Measurements from ENCODE around the gene FOXN3.
"Not testable (repeated sequence)": the region's sequence is repeated elsewhere in the genome, so short reads cannot be mapped to it uniquely, and the experiment has no call there.

The FOXN3 gene

DNA sequence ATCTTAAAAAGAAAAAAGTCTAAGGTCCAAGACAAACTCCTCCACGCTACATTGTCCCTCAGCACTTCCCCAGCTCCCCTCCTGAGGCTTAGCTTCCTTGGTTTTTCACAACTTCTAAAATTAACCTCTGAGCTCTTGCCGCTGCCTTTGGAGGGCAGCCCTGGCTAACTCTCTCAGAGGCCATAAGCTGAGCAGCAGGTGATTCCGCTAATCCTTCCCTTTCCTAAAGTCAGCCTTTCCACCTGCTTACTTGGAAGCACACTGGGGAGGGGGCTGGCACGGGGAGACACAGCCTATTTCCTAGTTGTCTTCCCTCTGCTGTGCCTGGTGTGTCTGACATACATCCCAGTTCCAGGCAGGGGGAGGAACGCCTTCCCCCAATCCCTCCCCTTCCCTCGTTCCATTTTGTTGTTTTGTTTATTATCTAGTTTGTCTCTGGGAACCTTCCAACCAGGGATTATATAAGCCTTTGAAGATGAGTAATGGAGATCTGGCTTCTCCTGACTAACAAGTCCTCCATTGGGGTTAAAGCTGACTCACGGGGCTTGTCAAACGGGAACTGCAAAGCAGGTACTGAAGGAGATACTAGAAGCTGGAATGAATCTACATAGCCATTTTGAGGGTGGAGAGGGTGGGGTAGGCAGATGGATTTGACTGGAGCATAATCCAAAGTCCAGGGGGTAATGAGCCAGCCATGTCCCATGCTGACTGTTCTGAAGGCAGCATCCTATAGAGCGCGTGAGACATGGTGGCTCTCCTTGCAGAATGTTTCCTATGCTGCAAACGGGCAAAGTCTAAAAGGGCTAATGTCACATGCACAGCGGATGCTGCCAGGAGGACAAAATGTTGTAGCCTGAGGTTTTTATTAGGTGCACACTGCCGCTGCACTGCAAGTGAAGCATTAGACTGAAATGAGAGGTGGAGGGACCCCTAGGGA, 230.8 kb downstream of the FOXN3 start:
- peak; percentile 55 for DNase-seq

DNA sequence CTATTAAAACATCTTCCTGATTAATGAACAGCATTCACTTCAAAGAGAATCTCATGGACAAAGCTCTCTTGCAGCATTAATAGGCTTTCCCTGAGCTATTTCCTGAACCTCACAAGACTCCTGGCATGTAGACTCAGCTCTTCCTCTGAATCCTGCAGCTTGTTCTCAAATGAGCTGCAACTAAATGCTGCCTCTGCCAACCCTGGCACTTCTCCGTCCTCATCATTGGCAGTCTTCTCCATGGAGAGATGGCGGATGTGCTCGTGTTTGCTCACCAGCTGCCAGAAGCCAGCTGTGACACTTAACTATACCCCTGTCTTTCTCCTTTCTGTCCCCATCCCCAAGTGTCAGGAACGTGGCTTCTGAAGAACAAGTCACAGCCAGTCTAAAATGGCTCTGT, 232.1 kb downstream of the FOXN3 start:
- DNase-seq: no peak

DNA sequence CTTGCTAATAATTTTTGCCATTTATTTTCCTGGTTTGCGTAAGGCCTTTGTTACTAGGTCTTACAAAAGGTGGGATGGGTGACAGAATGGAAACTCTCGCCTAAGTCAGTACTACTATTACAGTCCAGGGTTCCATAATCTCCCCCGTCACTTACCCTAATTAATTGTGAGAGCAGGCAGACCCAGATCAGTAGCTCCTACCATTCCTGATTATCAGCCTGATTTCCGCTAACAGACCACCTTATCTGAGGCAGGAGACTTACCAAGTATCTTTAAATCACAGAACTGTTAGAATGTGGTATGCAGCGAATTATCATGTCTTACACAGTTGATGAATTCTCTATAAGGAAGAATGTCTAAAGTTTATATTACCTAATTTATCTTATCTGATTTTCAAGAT, 234.7 kb downstream of the FOXN3 start:
- DNase-seq: no peak

DNA sequence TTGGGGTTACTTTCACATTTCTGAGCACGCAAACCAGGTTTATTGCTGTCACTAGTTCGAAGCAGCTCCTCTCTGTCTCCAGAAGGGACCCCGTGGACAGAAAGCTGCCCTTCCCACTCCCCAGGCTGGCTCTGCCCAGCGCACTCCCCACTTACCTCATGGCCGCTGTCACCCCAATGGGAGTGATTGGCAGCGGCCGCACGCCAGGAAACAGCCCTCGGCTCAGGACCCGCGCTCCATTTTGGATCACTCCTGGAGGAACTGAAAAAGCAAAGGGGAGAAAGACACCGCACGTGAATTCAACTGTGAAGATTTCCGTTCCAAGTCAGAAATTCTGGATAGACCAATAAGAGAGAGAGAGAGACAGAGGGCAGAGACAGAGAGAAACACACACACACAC, 236.5 kb downstream of the FOXN3 start:
- no peak for DNase-seq

DNA sequence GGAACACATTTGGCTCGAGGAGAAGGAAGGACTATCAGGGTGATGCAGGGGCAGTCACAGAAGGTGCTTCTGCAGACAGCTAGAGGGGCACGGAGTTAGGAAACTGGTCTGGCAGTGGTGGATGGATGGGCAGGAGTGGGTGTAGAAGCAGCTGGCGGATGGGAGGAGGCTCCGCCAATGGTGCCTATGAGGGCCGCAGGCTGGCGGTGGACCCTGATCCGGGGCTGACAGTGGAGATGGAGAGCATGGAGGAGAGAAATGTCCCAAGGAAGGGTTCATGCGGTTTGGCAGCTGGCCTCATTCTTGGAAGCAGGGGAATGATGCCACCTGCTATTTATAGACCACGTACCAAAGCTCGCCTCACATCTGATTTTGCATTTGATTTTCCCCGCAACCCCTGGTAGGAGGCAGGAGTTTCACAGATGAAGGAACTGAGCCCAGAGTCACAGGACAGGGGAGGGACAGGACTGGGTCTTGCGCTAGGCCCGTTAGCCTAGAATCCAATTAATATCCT, 237.1 kb downstream of the FOXN3 start:
- no peak for DNase-seq

DNA sequence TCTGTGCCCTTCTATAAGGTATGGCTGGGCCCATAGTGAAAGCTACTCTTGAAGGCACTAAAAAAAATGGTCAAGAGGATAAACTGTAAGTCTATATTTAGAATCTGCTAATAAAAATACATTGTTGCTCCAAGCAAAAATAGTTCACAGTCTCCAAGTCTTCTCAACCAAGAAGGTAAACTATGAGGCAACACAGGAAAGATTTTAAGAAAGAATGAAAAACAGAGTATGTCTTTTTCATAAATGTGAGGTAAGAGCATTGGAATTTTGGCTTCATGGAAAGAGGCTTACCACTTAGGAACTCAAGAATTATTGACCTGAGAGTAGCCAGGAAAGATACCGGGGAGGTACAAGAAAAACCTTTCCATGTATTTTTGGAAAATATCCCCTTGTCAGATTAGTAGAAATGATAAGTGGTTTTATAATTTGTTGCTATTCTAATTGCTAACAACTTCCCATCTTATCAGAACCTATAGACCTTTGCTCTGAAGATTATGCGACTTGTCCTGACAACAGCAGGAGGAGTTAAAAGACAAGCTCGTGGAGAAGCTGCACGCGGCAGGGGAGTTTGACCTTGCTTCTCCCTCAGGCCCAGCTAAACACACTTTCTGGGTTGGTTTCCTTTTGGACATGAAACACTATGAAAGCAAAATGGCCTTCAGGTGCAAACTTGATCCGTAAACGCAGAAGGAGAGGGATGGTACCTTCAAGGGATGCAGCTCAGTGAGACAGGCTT, 238.1 kb downstream of the FOXN3 start:
- DNase-seq: no peak

DNA sequence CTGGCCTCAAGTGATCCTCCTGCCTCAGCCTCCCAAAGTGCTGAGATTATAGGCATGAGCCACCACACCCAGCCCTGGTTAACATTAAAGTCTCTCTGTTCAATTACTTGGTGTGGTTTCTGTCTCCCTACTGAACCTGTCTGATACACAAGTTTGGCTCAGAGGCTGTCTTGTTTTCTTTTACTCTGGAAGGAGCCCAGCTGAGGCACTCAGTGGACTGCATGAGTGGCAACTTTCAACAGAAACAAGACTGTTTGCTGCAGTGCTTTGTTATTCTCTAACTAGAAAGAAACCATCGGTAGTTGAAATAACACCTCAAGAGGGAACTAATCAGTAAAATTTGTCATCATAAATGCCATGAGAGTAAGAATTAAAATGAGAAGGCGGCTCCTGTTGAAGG, 238.7 kb downstream of the FOXN3 start:
- DNase-seq: no peak

DNA sequence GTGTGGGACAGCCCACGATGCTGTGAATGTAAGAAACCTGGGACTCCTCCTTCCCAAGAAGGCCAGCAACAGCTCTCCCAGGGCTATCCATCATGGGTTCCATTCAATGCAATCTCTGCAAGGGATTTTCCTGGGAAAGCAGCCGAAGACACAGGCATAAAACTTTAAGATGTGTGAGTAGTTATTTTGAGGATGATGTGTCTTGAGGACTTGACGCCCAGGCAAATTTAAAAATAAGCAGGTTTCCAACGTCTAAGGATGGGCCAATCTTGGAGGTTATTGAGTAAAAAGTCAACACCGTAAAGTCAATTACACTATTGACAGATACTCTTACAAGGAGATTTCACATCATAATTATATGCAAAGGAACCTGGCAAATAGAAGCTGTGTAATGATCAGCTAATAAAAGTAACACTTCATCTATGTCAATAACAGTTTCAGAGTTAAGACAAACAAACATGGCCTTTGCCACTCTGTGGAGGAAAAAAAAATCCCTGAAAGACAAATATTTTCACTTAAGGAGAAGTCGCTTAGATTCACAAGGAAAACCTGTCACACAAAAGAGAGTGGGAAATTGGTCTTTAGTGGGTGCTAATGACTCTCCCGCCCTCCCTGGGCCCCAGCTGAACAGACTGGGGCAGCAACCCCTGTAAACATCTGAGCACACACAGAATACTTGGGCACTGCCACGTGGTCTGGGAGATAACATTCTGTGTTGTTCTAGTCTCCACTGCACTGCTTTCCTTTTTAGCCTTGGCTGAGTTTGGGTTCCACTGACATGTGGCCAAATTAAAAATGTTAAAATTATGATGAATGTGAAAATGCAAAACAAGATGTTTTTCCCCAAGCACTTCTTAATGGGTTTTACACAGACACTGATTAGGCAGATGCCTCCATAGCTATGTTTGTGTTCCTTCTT, 240.9 kb downstream of the FOXN3 start:
- DNase-seq: no peak

DNA sequence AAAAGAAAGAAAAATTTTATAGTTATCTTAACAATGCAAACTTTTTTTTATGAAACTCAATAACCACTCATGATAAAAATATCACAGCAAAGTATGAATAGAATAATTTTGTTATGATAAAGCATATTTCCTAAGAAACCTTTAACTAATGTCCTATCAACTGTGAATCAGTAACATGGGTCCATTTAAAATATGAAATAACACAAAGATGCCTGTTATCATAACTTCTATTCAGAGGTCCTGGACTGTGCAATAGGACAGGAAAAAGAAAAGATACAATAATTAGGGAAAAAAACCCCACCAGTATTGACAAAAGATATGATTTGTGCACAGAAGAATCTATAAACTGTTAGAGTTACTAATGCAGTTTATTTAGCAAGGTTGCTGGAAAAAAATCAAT, 245.4 kb downstream of the FOXN3 start:
- no peak for DNase-seq

DNA sequence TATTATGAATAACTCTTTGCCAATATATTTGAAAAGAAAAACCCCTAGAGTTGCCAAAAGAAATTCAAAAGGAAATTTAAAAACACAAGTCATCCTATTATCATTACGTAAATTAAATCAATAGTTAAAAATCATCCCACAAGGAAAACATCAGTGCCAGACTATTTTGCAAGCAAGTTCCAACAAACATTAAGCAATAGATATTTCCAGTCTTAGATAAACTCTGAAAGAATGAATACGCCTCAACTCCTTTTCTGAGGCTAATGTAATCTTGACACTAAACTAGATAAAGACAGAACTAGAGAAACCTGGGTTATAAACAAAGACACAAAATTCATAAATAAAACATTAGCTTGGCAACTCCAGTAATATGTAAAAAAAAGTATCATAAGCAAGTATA, 245.9 kb downstream of the FOXN3 start:
- DNase-seq: no peak

DNA sequence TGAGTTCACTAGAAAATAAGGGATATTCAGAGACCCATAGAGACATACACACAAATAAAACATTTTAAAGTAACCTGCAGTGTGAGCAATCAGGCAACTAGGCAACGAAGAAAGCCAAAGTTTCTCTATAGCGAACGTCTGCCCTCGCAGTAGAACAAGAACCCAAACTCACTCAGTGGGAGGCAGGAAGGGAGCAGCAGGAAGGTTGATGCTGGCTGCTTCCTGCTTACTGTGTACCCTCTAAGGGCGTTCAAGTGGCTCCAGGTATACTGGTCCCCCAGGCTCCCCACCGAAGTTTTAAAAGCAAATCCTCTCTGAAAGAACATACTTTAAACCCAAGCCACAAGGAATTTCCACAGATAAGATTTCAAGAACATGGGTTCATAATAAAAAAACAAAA, 249.3 kb downstream of the FOXN3 start:
- no peak for DNase-seq

DNA sequence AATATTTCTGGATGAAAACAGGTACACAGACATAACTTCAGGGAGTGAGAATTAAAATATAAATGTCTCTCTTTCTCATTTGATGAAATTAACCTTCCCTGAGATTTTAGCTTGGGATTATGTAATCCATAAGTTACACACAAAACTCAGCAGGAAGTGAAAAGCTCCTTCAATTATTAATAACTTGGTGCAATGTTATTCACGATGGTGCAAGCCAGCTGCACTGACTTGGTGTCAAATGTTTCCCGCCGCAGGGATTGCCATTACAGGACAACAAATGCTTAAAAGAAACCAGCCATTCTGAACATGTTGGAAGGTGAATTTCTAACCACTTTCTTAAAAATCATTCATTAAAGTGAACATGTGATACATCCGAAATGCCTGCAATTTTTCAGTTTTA, 250.4 kb downstream of the FOXN3 start:
- no peak for DNase-seq

DNA sequence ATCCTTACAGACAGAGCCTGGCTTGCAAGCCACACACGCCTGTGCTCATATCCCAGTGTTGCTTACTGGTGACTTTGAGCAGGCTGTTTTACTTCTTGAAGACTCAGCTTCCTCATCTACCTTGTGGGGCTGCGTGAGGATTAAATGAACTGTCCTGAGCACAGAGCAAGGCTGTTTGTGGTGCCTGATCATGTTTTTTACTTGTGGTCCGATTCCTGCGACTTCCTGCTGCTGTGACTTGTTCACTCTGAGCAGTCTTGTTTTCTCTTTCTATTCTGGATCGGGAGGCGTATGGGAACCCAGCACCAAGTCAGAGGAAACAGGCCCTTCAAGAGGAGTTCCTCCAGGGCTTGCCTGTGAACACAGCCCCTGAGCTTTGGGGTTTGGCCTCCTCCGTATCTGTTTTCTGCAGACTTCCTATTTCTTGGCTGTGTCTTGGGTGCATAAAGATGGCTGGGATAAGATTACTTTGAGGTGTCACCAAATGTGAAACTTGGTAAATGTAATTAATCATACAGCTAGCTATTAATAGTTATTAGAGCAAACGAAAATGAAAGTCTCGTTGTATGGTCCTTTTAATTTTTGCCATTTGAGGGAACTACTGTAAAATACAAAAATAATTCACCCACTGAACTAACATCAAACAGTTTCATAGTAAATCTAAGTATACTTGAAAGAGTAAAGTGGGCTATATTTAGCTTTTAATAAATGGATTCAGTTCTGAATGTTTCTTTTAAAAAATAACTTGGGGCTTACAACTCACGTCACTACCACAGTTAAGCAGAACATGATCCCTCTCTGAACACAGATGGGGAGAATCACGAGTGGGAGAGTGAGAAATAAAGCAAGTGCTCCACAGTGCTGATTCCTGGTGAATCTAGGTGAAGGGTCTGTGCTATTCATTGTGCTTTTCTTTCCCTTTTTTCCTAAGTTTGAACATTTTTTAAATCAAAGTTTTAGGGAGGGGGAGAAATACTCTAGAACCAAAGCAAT, 251.5 kb downstream of the FOXN3 start:
- no peak for DNase-seq

DNA sequence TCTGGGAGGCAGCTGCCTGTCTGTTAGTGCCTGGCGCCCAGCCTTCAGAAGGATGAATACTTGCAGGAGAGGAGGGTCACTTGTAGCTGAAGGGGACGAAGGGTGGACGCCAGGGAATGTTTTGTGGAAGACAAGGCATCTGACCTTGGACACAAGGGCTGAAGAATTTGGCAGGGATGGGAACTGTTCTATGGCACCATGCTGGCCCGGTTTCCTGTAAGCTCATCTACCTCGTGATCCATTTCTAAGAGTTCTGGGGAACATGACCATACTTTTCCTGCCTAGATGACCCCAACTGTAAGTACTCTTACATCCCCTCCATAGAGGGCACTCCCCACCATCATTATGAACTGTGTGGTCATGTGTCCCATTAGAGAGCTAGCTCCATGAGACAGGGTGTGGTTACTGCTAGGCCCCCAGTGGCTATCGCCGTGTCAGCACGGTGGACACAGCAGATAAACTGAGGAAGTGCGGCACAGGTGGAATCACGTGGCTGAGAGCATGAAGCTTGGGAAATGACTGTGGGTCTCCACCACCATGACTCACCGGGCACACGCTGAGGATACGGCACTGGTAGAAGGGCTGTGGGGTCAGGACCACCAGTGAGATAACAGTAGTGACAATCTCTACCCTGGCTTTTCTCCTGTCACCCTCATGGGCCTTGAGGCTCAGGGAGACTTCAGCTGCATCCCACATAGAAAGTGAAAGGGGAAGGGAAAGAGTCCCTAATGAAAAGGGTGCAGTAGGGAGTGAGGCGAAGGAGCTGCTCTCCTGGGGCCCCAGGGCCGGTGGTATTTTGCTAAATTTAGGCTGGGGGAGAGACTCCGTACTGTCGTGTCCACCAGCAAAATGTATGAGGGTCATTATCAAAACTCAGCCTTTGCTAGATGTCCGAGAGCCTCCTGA, 252.6 kb downstream of the FOXN3 start:
- no peak for DNase-seq

DNA sequence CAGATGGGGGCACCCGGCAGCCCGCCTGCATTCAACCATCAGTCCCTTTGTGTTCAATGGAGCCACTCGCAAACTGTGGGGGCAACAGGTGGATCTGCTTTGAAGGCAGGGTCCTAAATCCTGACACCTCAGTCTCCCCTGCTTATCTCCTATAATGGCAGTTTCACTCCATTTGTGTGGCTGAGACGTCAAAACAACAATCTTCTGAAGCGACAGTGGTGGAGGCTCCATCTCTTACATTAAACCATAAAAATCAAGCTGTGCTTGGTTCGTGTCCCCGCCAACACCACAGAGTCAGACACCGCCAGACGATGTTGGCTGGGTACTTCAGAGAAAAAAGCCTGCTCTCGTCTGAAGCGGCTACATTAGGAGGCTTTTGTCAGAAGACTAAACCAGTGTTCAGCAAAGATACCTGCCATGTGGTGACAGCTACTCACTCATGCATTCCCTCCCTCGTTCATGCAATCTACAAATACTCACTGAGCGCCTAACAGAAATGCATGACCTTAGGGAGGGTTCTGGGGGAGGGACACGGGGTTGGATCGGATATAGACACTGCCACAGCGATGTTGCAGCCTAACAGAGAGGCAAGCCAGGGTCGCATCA, 253.9 kb downstream of the FOXN3 start:
- no peak for DNase-seq

DNA sequence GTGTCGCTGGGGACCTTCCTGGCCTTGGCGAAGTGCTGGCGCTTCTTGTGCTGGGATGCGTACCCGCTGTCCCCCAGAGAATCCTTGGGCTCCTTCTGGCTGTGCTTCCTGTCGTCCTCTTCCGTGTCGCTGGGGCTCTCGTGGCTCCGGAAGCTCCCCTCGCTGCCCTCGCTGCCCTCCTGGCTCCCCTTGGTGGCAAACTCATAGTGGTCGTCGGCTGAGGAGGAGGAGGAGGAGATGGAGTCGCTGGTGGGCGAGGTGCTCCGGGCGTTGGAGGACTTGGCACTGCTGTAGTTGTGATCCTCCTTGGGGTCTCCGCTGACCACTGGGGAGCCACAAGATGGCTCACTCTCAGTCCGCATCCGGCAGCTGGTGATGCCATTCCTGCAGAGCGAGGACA, 254.4 kb downstream of the FOXN3 start:
- DNase-seq: no peak

DNA sequence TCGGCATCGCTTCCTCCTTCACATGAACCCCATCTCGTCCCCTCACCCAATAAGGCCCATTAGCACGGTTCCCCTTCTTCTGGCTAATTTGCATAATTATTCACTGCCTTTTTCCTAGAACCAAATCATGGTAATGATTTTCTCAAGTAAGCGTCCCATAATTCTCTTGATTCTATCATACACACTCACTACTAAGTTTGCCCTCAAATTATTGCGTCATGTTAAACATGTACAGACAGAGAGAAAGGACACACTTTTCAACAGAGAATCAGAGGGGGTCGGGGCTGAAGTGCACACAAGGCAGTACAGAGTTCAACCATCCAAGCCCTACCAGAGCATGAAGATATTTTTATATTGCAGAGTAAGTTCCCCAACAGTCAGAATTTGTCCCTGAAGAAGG, 256.6 kb downstream of the FOXN3 start:
- DNase-seq: no peak

DNA sequence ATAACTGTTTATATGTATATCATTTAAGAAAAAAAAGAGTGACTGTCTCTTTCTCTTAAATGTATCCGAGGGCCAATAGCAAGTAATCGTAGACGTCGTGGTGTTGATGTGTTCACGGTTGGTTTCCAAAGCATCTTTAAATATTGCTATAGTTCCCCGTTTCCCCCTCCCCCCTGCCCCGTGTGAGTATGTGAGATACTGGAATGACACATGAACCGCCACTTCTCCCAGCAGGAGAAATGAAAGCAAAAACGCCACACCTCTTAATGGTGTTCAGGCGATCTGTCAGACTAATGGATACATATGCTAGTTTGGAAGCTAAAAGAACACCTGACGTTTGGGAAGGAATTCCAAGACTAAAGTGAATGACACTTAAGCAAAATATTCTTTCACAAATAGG, 258.3 kb downstream of the FOXN3 start:
- no peak for DNase-seq

DNA sequence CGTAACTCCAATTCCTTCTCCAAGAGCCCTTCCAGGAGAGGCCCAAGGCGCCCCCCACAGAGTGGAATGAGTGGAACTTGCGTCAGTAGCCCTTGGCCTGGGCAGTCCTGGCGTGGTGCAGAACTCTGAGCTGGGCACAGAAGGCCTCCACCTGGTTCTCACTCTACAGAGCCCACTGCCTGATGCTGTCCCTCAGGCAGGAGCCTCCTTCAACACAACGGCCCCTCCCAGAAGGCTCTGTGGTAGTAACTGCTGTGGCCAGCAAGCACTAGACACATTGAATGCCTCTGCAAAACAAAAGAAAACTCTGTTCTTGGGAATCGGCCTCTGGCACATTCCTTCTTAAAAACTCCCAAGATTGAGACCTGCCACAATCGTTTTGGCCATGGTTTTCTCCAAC, 258.9 kb downstream of the FOXN3 start:
- DNase-seq: not testable (repeated sequence)

DNA sequence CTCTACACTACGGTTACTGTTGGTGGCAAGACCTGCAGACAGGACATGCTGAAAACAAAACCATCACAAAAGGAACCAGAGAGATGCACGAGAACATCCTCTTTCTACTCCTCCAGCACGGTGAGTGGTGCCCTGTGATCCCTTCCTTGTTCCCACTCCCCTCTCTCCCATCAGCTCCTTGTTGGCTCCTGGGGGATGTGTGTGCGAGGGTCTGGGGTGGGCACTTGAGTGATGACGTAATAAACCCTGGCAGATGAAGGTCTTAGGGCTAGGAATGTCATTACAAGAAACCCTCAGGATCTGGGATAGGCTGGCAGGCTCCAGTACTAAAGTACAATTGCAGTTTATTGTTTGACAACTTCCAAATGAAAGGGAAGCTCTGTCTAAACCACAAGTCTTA, 261.5 kb downstream of the FOXN3 start:
- no peak for DNase-seq
